ENCODE measurements around the gene TTC34. TPM values are rescaled to one million over a fixed set of nuclear protein-coding genes. Genes with fewer than 3 reads are reported as not detected.
"Not testable (repeated sequence)": the region's sequence is repeated elsewhere in the genome, so short reads cannot be mapped to it uniquely, and the experiment has no call there.

Gene TTC34
- total RNA-seq, 2 experiments from 2014 or later: 1.1 TPM

DNA sequence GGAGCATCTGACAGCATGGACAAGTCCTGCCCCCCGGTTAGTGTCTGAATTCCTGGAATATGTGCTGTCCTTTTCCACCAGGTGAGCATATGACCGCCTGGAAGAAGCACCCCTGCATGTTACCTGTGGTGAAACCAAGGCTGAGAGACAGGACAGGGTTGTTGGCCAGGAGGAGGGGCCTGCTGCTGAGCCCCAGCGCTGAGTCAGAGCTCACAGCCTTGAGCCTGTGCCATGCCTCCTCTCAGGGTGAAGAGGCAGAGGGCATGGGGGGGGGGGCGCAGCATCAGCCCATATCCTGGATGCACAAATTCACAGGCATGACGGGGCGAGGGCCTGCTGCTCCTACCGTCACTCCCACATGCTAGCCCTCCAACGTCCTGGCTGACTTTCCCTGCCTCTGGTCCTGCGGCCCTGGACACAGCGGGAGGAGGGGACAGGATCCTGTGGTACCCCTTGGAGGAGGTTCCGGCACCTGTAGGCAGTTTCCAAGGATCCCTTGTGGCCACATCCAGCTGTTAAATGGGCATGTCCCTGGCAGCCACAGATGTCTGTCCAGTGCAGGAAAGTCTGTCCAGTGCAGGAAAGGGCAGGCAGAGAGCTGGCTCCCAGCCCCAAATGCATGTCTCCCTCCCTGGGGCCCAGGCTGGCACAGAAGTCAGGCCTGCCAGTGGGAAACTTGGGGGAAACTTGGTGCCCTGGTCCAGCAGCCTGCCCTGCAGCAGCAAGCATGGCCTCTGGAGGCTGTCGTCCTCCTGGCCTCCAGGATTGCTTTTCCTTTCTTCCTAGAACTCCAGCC lies 23.9 kb downstream of the TTC34 start:
- no peak for DNase-seq
- ATAC-seq: no peak
- H3K36me3 Mint-ChIP-seq: peaks cover 3% of the 10 kb centered on the region
- no peak overlapping the region for H3K4me3 Mint-ChIP-seq
- H3K9me3 Mint-ChIP-seq (ENCODE audit: low read depth): peaks cover 8% of the 10 kb centered on the region
- H3K27me3 Mint-ChIP-seq: peaks cover 17% of the 10 kb centered on the region
- no peaks in the 10 kb centered on the region for H3K4me1 Mint-ChIP-seq
- H3K27ac Mint-ChIP-seq: no peak overlapping the region
- CTCF ChIA-PET: interaction anchor here (1.4 kb wide), 1 partner anchor 9 kb away, joined by 4 read pairs; no protein-coding TSS in a partner anchor

DNA sequence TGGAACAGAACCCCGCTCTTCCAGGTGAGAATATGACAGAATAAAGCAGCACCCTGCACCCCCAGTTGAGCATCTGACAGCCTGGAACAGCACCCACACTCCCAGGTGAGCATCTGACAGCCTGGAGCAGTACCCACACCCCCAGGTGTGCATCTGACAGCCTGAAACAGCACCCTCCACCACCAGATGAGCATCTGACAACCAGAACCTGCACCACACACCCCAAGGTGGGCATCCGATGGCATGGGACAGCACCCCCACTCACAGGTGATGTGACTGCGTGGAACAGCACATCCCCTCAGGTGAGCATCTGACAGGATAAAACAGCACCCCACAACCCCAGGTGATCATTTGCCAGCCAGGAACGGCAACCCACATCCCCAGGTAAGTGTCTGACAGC lies 26.2 kb downstream of the TTC34 start:
- CTCF ChIA-PET; H3K4me1 Mint-ChIP-seq; H3K4me3 Mint-ChIP-seq; H3K27ac Mint-ChIP-seq; H3K36me3 Mint-ChIP-seq; ATAC-seq; DNase-seq; H3K27me3 Mint-ChIP-seq; H3K9me3 Mint-ChIP-seq (ENCODE audit: low read depth): not testable (repeated sequence)

DNA sequence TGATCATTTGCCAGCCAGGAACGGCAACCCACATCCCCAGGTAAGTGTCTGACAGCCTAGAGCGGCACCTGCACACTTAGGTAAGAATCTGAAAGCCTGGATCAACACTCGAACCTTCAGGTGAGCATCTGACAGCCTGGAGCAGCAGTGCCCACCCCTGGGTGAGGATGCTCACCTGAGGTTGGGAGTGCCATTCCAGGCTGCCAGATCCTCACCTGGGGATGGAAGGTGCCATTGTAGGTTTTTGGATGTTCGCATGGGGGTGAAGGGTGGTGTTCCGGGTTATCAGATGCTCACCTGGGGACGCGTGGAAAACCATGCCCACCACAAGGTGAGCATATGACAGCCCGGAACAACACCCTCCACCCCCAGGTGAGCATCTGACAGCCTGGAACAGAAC lies 33.4 kb downstream of the TTC34 start:
- H3K9me3 Mint-ChIP-seq (ENCODE audit: low read depth); H3K27me3 Mint-ChIP-seq; H3K4me3 Mint-ChIP-seq; DNase-seq; H3K27ac Mint-ChIP-seq; CTCF ChIA-PET; ATAC-seq; H3K36me3 Mint-ChIP-seq; H3K4me1 Mint-ChIP-seq: not testable (repeated sequence)

DNA sequence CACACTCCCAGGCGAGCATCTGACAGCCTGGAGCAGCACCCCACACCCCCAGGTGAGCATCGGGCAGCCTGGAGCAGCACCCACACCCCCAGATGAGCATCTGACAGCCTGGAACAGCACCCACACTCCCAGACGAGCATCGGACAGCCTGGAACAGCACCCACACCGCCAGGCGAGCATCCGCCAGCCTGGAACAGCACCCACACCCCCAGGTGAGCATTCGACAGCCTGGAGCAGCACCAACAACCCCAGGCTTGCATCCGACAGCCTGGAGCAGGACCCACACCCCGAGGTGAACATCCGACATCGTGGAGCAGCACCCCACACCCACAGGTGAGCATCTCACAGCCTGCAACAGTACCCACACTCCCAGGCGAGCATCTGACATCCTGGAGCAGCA lies 42.1 kb downstream of the TTC34 start:
- H3K36me3 Mint-ChIP-seq; ATAC-seq; H3K27ac Mint-ChIP-seq; CTCF ChIA-PET; H3K27me3 Mint-ChIP-seq; H3K4me3 Mint-ChIP-seq; H3K9me3 Mint-ChIP-seq (ENCODE audit: low read depth); H3K4me1 Mint-ChIP-seq: not testable (repeated sequence)
- peak; percentile 39 for DNase-seq

DNA sequence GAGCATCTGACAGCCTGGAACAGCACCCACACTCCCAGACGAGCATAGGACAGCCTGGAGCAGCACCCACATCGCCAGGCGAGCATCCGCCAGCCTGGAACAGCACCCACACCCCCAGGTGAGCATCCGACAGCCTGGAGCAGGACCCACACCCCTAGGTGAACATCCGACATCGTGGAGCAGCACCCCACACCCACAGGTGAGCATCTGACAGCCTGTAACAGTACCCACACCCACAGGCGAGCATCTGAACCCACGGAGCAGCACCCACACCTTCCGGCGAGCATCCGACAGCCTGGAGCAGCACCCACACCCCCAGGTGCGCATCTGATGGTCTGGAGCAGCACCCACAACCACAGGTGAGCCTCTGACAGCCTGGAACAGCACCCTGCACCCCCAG lies 44.0 kb downstream of the TTC34 start:
- H3K27me3 Mint-ChIP-seq; H3K9me3 Mint-ChIP-seq (ENCODE audit: low read depth); H3K27ac Mint-ChIP-seq: not testable (repeated sequence)

DNA sequence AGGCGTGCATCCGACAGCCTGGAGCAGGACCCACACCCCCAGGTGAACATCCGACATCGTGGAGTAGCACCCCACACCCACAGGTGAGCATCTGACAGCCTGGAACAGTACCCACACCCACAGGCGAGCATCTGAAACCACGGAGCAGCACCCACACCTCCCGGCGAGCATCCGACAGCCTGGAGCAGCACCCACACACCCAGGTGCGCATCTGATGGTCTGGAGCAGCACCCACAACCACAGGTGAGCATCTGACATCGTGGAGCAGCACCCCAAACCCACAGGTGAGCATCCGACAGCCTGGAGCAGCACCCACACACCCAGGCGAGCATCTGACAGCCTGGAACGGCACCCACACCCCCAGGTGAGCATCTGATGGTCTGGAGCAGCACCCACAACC lies 46.1 kb downstream of the TTC34 start:
- H3K27ac Mint-ChIP-seq; ATAC-seq; H3K9me3 Mint-ChIP-seq (ENCODE audit: low read depth); CTCF ChIA-PET; H3K27me3 Mint-ChIP-seq; H3K4me3 Mint-ChIP-seq; H3K4me1 Mint-ChIP-seq; DNase-seq; H3K36me3 Mint-ChIP-seq: not testable (repeated sequence)

More for the DNA sequence above, 44.0 kb downstream of the TTC34 start:
- DNase-seq, H3K36me3 Mint-ChIP-seq, CTCF ChIA-PET, ATAC-seq, H3K4me3 Mint-ChIP-seq, H3K4me1 Mint-ChIP-seq: not testable (repeated sequence)

DNA sequence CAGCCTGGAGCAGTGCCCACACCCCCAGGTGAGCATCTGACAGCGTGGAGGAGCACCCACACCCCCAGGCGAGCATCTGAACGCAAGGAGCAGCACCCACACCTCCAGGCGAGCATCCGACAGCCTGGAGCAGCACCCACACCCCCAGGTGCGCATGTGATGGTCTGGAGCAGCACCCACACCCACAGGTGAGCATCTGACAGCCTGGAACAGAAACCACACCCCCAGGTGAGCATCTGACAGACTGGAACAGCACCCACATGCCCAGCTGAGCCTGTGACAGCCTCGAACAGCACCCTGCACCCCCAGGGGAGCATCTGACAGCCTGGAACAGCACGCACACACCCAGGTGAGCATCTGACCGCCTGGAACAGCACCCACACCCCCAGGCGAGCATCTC lies 46.9 kb downstream of the TTC34 start:
- H3K4me1 Mint-ChIP-seq; H3K4me3 Mint-ChIP-seq; H3K36me3 Mint-ChIP-seq; DNase-seq; ATAC-seq; H3K9me3 Mint-ChIP-seq (ENCODE audit: low read depth); H3K27me3 Mint-ChIP-seq; CTCF ChIA-PET; H3K27ac Mint-ChIP-seq: not testable (repeated sequence)

DNA sequence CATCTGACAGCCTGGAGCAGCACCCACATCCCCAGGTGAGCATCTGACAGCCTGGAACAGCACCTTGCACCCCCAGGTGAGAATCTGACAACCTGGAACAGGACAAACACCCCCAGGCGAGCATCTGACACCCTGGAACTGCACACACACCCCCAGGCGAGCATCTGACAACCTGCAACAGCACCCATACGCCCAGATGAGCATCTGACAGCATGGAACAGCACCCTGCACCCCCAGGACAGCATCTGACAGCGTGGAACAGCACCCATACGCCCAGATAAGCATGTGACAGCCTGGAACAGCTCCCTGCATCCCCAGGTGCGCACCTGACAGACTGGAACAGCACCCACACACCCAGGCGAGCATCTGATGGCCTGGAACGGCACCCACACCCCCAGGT lies 49.0 kb downstream of the TTC34 start:
- H3K27me3 Mint-ChIP-seq; ATAC-seq; H3K36me3 Mint-ChIP-seq; H3K4me3 Mint-ChIP-seq; H3K9me3 Mint-ChIP-seq (ENCODE audit: low read depth); H3K4me1 Mint-ChIP-seq; DNase-seq; CTCF ChIA-PET; H3K27ac Mint-ChIP-seq: not testable (repeated sequence)

DNA sequence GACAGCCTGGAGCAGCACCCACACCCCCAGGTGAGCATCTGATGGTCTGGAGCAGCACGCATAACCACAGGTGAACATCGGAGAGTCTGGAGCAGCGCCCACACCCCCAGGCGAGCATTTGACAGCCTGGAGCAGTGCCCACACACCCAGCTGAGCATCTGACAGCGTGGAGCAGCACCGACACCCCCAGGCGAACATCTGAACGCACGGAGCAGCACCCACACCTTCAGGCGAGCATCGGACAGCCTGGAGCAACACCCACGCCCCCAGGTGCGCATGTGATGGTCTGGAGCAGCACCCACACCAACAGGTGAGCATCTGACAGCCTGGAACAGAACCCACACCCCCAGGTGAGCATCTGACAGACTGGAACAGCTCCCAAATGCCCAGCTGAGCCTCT lies 49.6 kb downstream of the TTC34 start:
- CTCF ChIA-PET, H3K27me3 Mint-ChIP-seq: not testable (repeated sequence)

DNA sequence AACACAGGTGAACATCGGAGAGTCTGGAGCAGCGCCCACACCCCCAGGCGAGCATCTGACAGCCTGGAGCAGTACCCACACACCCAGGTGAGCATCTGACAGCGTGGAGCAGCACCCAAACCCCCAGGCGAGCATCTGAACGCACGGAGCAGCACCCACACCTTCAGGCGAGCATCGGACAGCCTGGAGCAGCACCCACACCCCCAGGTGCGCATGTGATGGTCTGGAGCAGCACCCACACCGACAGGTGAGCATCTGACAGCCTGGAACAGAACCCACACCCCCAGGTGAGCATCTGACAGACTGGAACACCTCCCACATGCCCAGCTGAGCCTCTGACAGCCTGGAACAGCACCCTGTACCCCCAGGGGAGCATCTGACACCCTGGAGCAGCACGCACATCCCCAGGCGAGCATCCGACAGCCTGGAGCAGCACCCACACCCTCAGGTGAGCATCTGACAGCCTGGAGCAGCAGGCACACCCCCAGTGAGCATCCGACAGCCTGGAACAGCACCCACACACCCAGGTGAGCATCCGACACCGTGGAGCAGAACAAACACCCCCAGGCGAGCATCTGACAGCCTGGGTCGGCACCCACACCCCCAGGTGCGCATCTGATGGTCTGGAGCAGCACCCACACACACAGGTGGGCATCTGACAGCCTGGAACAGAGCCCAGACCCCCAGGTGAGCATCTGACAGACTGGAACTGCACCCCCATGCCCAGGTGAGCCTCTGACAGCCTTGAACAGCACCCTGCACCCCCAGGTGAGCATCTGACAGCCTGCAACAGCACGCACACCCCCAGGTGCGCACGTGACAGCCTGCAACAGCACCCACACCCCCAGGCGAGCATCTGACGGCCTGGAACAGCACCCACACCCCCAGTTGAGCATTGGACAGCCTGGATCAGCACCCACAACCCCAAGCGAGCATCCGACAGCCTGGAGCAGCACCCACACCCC lies 50.4 kb downstream of the TTC34 start:
- H3K9me3 Mint-ChIP-seq (ENCODE audit: low read depth); H3K27ac Mint-ChIP-seq; H3K27me3 Mint-ChIP-seq; H3K4me1 Mint-ChIP-seq; DNase-seq; ATAC-seq; H3K4me3 Mint-ChIP-seq; CTCF ChIA-PET; H3K36me3 Mint-ChIP-seq: not testable (repeated sequence)

More for the DNA sequence above, 49.6 kb downstream of the TTC34 start:
- not testable (repeated sequence) for H3K9me3 Mint-ChIP-seq (ENCODE audit: low read depth); H3K4me1 Mint-ChIP-seq; H3K27ac Mint-ChIP-seq; H3K4me3 Mint-ChIP-seq; ATAC-seq; DNase-seq; H3K36me3 Mint-ChIP-seq

DNA sequence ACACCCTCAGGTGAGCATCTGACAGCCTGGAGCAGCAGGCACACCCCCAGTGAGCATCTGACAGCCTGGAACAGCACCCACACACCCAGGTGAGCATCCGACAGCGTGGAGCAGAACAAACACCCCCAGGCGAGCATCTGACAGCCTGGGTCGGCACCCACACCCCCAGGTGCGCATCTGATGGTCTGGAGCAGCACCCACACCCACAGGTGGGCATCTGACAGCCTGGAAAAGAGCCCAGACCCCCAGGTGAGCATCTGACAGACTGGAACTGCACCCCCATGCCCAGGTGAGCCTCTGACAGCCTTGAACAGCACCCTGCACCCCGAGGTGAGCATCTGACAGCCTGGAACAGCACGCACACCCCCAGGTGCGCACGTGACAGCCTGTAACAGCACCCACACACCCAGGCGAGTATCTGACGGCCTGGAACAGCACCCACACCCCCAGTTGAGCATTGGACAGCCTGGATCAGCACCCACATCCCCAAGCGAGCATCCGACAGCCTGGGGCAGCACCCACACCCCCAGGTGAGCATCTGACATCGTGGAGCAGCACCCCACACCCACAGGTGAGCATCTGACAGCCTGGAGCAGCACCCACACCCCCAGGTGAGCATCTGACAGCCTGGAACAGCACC lies 51.3 kb downstream of the TTC34 start:
- ATAC-seq; CTCF ChIA-PET; H3K4me1 Mint-ChIP-seq; H3K4me3 Mint-ChIP-seq; H3K9me3 Mint-ChIP-seq (ENCODE audit: low read depth); H3K27ac Mint-ChIP-seq; H3K27me3 Mint-ChIP-seq; H3K36me3 Mint-ChIP-seq: not testable (repeated sequence)
- peak; percentile 39 for DNase-seq

DNA sequence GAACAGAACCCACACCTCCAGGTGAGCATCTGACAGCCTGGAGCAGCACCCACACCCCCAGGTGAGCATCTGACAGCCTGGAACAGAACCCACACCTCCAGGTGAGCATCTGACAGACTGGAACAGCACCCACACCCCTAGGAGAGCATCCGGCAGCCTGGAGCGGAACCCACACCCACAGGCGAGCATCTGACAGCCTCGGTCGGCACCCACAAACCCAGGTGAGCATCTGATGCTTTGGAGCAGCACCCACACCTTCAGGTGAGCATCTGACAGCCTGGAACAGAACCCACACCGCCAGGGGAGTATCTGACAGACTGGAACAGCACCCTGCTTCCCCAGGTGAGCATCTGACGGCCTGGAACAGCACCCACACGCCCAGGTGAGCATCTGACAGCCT lies 52.9 kb downstream of the TTC34 start:
- H3K27me3 Mint-ChIP-seq; ATAC-seq; H3K36me3 Mint-ChIP-seq; H3K27ac Mint-ChIP-seq; DNase-seq; H3K4me1 Mint-ChIP-seq; CTCF ChIA-PET; H3K4me3 Mint-ChIP-seq; H3K9me3 Mint-ChIP-seq (ENCODE audit: low read depth): not testable (repeated sequence)

DNA sequence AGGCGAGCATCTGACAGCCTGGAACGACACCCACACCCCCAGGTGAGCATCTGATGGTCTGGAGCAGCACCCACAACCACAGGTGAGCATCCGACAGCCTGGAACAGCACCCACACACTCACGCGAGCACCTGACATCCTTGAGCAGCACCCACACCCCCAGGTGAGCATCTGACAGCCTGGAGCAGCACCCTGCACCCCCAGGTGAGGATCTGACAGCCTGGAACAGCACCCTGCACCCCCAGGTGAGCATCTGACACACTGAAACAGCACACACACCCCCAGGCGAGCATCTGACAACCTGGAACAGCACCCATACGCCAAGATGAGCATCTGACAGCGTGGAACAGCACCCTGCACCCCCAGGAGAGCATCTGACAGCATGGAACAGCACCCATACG lies 106.7 kb downstream of the TTC34 start:
- H3K4me1 Mint-ChIP-seq; H3K9me3 Mint-ChIP-seq (ENCODE audit: low read depth); H3K4me3 Mint-ChIP-seq; ATAC-seq; DNase-seq; H3K27me3 Mint-ChIP-seq; H3K27ac Mint-ChIP-seq; CTCF ChIA-PET; H3K36me3 Mint-ChIP-seq: not testable (repeated sequence)

Measured in activated CD8-positive, alpha-beta memory T cell treated with anti-CD3 and anti-CD28 coated beads, Interleukin-2, amount 10 ng/mL, durations not matched to agents 7 days and 5 days (primary cell).